ENCODE measurements around the gene PRR5L. TPM values are rescaled to one million over a fixed set of nuclear protein-coding genes. Genes with fewer than 3 reads are reported as not detected.

Gene PRR5L
- total and polyA plus RNA-seq, 2 donors (not counting 1 experiment from before 2014, with no cell fraction given), result 4.0 to 5.9 TPM

- ATAC-seq (ENCODE audit: low read depth) (peak; percentile 94), DNase-seq (peak; percentile 92)
- Histone ChIP-seq H2AFZ (ENCODE audit: insufficient read depth, low read depth, low read length, poor library complexity, severe bottlenecking) (peak within 1 kb of the TSS; percentile 93), H4K20me1 (ENCODE audit: control insufficient read depth, insufficient read depth, low read length, poor library complexity, severe bottlenecking) (peaks cover 20% of the 10 kb centered on the region), H3K4me2 (replicated peaks; ENCODE audit: low read depth, low read length, poor library complexity, severe bottlenecking) (peak within 1 kb of the TSS; percentile 97), H3K9me3 (ENCODE audit: control extremely low read depth in 1 of 3, control insufficient read depth in 2 of 3, insufficient read depth in 1 of 3, low read length in 2 of 3) (peaks cover 0 to 3% (median 0%) of the 10 kb centered on the region in 3 donors), H3K27me3 (replicated peaks in 1 of 4; ENCODE audit: control extremely low read depth in 1 of 4, control insufficient read depth in 3 of 4, insufficient read depth in 4 of 4, low read length in 3 of 4) (peaks cover 0 to 2% (median 0%) of the 10 kb centered on the region in 4 experiments), H3K4me3 (ENCODE audit: control extremely low read depth in 1 of 5, extremely low read depth in 1 of 5, insufficient read depth in 1 of 5, low read depth in 2 of 5, low read length in 4 of 5) (peak within 1 kb of the TSS; percentile 73 to 95 (median 92)), H3K79me2 (ENCODE audit: control insufficient read depth, insufficient read depth, low read length) (peaks cover 40% of the 10 kb centered on the region), H3K36me3 (replicated peaks in 1 of 2; ENCODE audit: control extremely low read depth in 1 of 2, control insufficient read depth in 1 of 2, extremely low read depth in 1 of 2, insufficient read depth in 2 of 2, low read length in 1 of 2) (no peaks in the 10 kb centered on the region), H3K27ac (ENCODE audit: low read length in 2 of 2) (peak within 1 kb of the TSS; percentile 72 to 86), H3K4me1 (ENCODE audit: control insufficient read depth in 2 of 2, insufficient read depth in 2 of 2, low read length in 2 of 2) (peaks cover 16 to 17% of the 10 kb centered on the region in 2 donors), H3K9ac (ENCODE audit: low read length) (peak within 1 kb of the TSS; percentile 98)
- Mint-ChIP-seq H3K27ac (peak within 1 kb of the TSS; percentile 97), H3K4me3 (peak within 1 kb of the TSS; percentile 96), H3K9me3 (ENCODE audit: insufficient read depth) (no peaks in the 10 kb centered on the region), H3K27me3 (peaks cover 16% of the 10 kb centered on the region), H3K4me1 (peaks cover 27% of the 10 kb centered on the region)
- ChIA-PET CTCF (interaction anchor here (0.8 to 3.2 kb wide), 10 partner anchors 8 to 220 kb away, joined by 3 to 23 read pairs (median 4); partner anchors contain the start of gene COMMD9), POLR2A (interaction anchor here (2.6 kb wide), 1 partner anchor 221 kb away, joined by 9 read pairs; the partner anchor contains the start of gene COMMD9)
- intact Hi-C loops (cut with micrococcal nuclease), result loop anchor here (1.0 to 10.0 kb wide), 4 partner anchors 18 to 1595 kb away; partner anchors contain the start of genes APIP, PDHX and TRIM44
- WGBS (ENCODE audit: insufficient coverage), result under 1% methylated on average over 81 of the region's 81 CpGs
- TF ChIP-seq EZH2 (IDR thresholded peaks at IDR 0.05; ENCODE audit: borderline replicate concordance, insufficient read depth, low read depth, low read length, poor library complexity, severe bottlenecking) (no peak), CTCF (IDR thresholded peaks at IDR 0.05) (peak; percentile 91)
Measured at GRCh38 chr11:36509694-36510593, 213.9 kb downstream of the PRR5L start, which contains the start of gene TRAF6. Gene TRAF6, minus strand, starts transcription at chr11:36510272. Its CDS starts 8,757 bp downstream, at chr11:36501515.
